ENCODE measurements around the gene CACHD1. TPM values are rescaled to one million over a fixed set of nuclear protein-coding genes. Genes with fewer than 3 reads are reported as not detected.

Gene CACHD1
- total and polyA plus RNA-seq, 2 donors (not counting 1 experiment from before 2014, with no cell fraction given): 2.9 to 5.4 TPM

DNA sequence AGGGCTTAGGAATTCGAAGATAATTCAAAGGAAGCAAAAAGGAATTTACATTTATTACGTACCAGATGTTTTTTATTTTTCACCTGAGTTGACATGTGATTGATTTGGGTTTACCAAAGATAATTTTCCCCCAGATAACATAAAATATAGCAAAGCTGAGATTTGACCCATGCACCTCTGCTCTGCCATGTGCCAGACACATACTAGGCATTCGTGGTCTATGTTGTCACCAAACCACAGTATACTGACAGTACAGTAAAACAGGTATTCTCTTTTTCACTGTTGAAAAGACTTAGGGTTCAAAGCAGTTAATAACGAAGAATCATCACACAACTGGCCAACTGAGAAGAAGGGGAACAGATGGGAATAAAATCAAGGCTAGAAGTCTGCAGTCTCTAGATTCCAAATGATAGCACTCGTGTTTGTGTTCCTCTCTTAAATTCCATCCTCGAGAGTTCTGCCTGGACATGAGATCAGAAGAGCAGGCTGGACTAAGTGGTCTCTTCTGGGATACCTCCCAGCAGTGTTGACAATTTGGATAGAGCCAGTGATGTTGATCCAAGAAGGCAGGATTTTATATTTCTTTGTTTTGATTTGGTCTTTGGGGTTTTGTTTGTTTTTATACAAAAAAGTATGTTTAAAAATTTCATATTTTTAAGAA, 189.7 kb downstream of the CACHD1 start:
- no peaks in the 10 kb centered on the region for H3K4me1 ChIP-seq (ENCODE audit: control insufficient read depth, extremely low read depth, insufficient read depth, low read length)

DNA sequence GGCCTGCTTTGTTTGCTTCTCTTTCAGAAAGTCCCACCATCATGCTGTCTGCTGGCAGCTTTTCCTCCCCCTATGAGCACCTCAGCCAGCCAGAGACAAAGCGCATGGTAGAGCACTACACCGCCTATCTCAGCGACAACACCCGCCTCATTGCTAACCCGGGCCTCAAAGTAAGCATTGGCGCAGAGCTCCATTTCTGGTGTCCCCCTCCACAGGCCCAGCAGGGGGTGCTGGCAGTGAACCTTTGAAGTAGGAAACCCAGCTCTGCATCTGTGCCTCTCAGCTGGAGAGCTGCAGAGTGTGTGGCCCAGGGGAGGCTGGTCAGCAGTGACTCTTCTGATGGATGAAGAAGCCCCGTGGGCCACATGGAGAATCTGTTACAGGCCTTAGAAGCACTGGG, 193.7 kb downstream of the CACHD1 start:
- no peak overlapping the region for H3K4me3 ChIP-seq (replicated peaks in 1 of 4; ENCODE audit: control extremely low read depth in 1 of 4, insufficient read depth in 1 of 4, low read depth in 3 of 4, low read length in 4 of 4)
- TF ChIP-seq, protein P1, sequence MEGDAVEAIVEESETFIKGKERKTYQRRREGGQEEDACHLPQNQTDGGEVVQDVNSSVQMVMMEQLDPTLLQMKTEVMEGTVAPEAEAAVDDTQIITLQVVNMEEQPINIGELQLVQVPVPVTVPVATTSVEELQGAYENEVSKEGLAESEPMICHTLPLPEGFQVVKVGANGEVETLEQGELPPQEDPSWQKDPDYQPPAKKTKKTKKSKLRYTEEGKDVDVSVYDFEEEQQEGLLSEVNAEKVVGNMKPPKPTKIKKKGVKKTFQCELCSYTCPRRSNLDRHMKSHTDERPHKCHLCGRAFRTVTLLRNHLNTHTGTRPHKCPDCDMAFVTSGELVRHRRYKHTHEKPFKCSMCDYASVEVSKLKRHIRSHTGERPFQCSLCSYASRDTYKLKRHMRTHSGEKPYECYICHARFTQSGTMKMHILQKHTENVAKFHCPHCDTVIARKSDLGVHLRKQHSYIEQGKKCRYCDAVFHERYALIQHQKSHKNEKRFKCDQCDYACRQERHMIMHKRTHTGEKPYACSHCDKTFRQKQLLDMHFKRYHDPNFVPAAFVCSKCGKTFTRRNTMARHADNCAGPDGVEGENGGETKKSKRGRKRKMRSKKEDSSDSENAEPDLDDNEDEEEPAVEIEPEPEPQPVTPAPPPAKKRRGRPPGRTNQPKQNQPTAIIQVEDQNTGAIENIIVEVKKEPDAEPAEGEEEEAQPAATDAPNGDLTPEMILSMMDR (conservative IDR thresholded peaks at IDR 0.05 in 1 of 2, IDR thresholded peaks at IDR 0.05 in 1 of 2; ENCODE audit: low read depth in 1 of 2, low read length in 2 of 2): peak in 1 of 2 donors; percentile 24
- no peak for TF ChIP-seq EZH2 (IDR thresholded peaks at IDR 0.05; ENCODE audit: low read length, missing control alignments)
- H4K20me1 ChIP-seq (ENCODE audit: control insufficient read depth, extremely low read depth, insufficient read depth, low read length): no peaks in the 10 kb centered on the region
- H3K4me2 ChIP-seq (ENCODE audit: extremely low read depth, insufficient read depth, low read length): no peak overlapping the region
- H3K4me1 ChIP-seq (ENCODE audit: control insufficient read depth, extremely low read depth, insufficient read depth, low read length): no peaks in the 10 kb centered on the region
- H3K9ac ChIP-seq (ENCODE audit: insufficient read depth, low read length): no peak overlapping the region
- no peak overlapping the region for H2AFZ ChIP-seq (ENCODE audit: low read length)
- no peaks in the 10 kb centered on the region for H3K36me3 ChIP-seq (ENCODE audit: control insufficient read depth, insufficient read depth, low read length)
- no peaks in the 10 kb centered on the region for H3K9me3 ChIP-seq (ENCODE audit: control insufficient read depth, insufficient read depth, low read depth, low read length)
- no peaks in the 10 kb centered on the region for H3K27me3 ChIP-seq (ENCODE audit: control insufficient read depth, insufficient read depth, low read length)
- no peak overlapping the region for H3K27ac ChIP-seq (ENCODE audit: insufficient read depth, low read length)
- no peaks in the 10 kb centered on the region for H3K79me2 ChIP-seq (ENCODE audit: control insufficient read depth, insufficient read depth, low read length)
- DNase-seq (ENCODE audit: low read depth in 2 of 2): peak in 1 of 2 donors; percentile 11

More for the DNA sequence above, 189.7 kb downstream of the CACHD1 start:
- DNase-seq (ENCODE audit: low read depth in 2 of 2): peak in 1 of 2 donors; percentile 65
- H2AFZ ChIP-seq (ENCODE audit: low read length): no peak overlapping the region
- H3K4me2 ChIP-seq (ENCODE audit: extremely low read depth, insufficient read depth, low read length): no peak overlapping the region
- no peaks in the 10 kb centered on the region for H3K36me3 ChIP-seq (ENCODE audit: control insufficient read depth, insufficient read depth, low read length)
- no peak for TF ChIP-seq EZH2 (IDR thresholded peaks at IDR 0.05; ENCODE audit: low read length, missing control alignments)
- TF ChIP-seq, protein P1 (conservative IDR thresholded peaks at IDR 0.05 in 1 of 2, IDR thresholded peaks at IDR 0.05 in 1 of 2; ENCODE audit: low read depth in 1 of 2, low read length in 2 of 2): no peak
- no peak overlapping the region for H3K4me3 ChIP-seq (replicated peaks in 1 of 4; ENCODE audit: control extremely low read depth in 1 of 4, insufficient read depth in 1 of 4, low read depth in 3 of 4, low read length in 4 of 4)
- no peak overlapping the region for H3K27ac ChIP-seq (ENCODE audit: insufficient read depth, low read length)
- no peak overlapping the region for H3K9ac ChIP-seq (ENCODE audit: insufficient read depth, low read length)
- no peaks in the 10 kb centered on the region for H3K27me3 ChIP-seq (ENCODE audit: control insufficient read depth, insufficient read depth, low read length)
- H3K79me2 ChIP-seq (ENCODE audit: control insufficient read depth, insufficient read depth, low read length): no peaks in the 10 kb centered on the region
- no peaks in the 10 kb centered on the region for H4K20me1 ChIP-seq (ENCODE audit: control insufficient read depth, extremely low read depth, insufficient read depth, low read length)
- no peaks in the 10 kb centered on the region for H3K9me3 ChIP-seq (ENCODE audit: control insufficient read depth, insufficient read depth, low read depth, low read length)

DNA sequence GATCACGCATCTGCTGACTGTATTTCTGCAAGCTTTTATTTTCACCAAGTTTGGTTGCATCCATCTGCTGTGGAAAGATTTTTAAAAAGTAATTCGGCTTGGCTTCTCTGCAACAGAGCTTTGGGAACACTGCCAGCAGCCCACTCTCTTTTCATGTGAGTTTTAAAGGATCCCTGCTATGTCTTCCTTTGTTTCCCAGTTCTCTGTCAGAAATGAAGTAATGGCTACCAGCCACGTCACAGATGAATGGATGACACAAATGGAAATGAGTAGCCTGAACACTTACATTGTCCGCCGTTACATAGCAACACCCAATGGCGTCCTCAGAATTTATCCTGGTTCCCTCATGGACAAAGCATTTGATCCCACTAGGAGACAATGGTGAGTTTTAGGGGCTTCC, 194.4 kb downstream of the CACHD1 start:
- Histone ChIP-seq H3K9ac (ENCODE audit: insufficient read depth, low read length) (no peak overlapping the region), H3K36me3 (ENCODE audit: control insufficient read depth, insufficient read depth, low read length) (no peaks in the 10 kb centered on the region), H3K27me3 (ENCODE audit: control insufficient read depth, insufficient read depth, low read length) (no peaks in the 10 kb centered on the region), H4K20me1 (ENCODE audit: control insufficient read depth, extremely low read depth, insufficient read depth, low read length) (no peaks in the 10 kb centered on the region), H3K4me1 (ENCODE audit: control insufficient read depth, extremely low read depth, insufficient read depth, low read length) (no peaks in the 10 kb centered on the region), H3K4me3 (replicated peaks in 1 of 4; ENCODE audit: control extremely low read depth in 1 of 4, insufficient read depth in 1 of 4, low read depth in 3 of 4, low read length in 4 of 4) (no peak overlapping the region), H3K79me2 (ENCODE audit: control insufficient read depth, insufficient read depth, low read length) (no peaks in the 10 kb centered on the region), H2AFZ (ENCODE audit: low read length) (no peak overlapping the region), H3K9me3 (ENCODE audit: control insufficient read depth, insufficient read depth, low read depth, low read length) (no peaks in the 10 kb centered on the region), H3K27ac (ENCODE audit: insufficient read depth, low read length) (no peak overlapping the region), H3K4me2 (ENCODE audit: extremely low read depth, insufficient read depth, low read length) (no peak overlapping the region)
- peak in 1 of 2 donors; percentile 21 for DNase-seq (ENCODE audit: low read depth in 2 of 2)
- TF ChIP-seq, protein P1 (conservative IDR thresholded peaks at IDR 0.05 in 1 of 2, IDR thresholded peaks at IDR 0.05 in 1 of 2; ENCODE audit: low read depth in 1 of 2, low read length in 2 of 2): no peak
- no peak for TF ChIP-seq EZH2 (IDR thresholded peaks at IDR 0.05; ENCODE audit: low read length, missing control alignments)
